Osteoblast (primary cell): Measurements from ENCODE around the gene ZMYM3. TPM values are rescaled to one million over a fixed set of nuclear protein-coding genes. Genes with fewer than 3 reads are reported as not detected.
A peak's percentile ranks its signal among the peaks of the same experiment; 100 is the strongest.

Source experiments
- DNase-seq: peaks from one replicate; pipeline ENCODE4 v3.0.0; 2011; ENCODE audit warnings: low spot score, mixed read lengths; ENCODE audit not compliant: insufficient read length; ENCODE audit errors: missing footprints
- H2AFZ ChIP-seq: 2 replicates; pipeline ENCODE4 v1.6.0; 2011; ENCODE audit warnings: mild to moderate bottlenecking, low read length
- H3K27ac ChIP-seq: 2 replicates; pipeline ENCODE4 v1.5.1; 2011; ENCODE audit warnings: mild to moderate bottlenecking, low read depth, low read length, moderate library complexity
- H3K27me3 ChIP-seq: 2 replicates; pipeline ENCODE4 v1.6.0; 2012; ENCODE audit warnings: mild to moderate bottlenecking, control low read depth, inconsistent platforms, low read length, moderate library complexity; ENCODE audit not compliant: insufficient read depth
- H3K36me3 ChIP-seq: 2 replicates; pipeline ENCODE4 v1.5.1; 2011; ENCODE audit warnings: mild to moderate bottlenecking, low read length, control low read depth, moderate library complexity; ENCODE audit not compliant: insufficient read depth
- H3K4me1 ChIP-seq: 2 replicates; pipeline ENCODE4 v1.5.1; 2011; ENCODE audit warnings: mild to moderate bottlenecking, low read length, control low read depth, moderate library complexity; ENCODE audit not compliant: insufficient read depth
- H3K4me2 ChIP-seq: 2 replicates; pipeline ENCODE4 v1.6.0; 2011; ENCODE audit warnings: mild to moderate bottlenecking, low read length; ENCODE audit not compliant: insufficient read depth
- H3K4me3 ChIP-seq: fragments of 200-600 bp; sonication (generic); 3 replicates; pipeline ENCODE4 v1.5.1; 2012; ENCODE audit warnings: mild to moderate bottlenecking, low read length, inconsistent platforms; ENCODE audit not compliant: insufficient read depth
- H3K79me2 ChIP-seq: 2 replicates; pipeline ENCODE4 v1.6.0; 2012; ENCODE audit warnings: mild to moderate bottlenecking, low read length, control low read depth, inconsistent platforms; ENCODE audit not compliant: insufficient read depth
- H3K9me3 ChIP-seq: 2 replicates; pipeline ENCODE4 v1.5.1; 2011; ENCODE audit warnings: low read depth, low read length, control low read depth
- H4K20me1 ChIP-seq: 2 replicates; pipeline ENCODE4 v1.6.0; 2012; ENCODE audit warnings: mild to moderate bottlenecking, low read length, control low read depth; ENCODE audit not compliant: insufficient read depth
- total RNA-seq: library from RNA; depleted of rRNA; stranded (reverse); fragments of >200 nt; gene quantifications from 2 replicates; pipeline ENCODE4 v1.2.3, GENCODE V29; 2012
- TF ChIP-seq, protein P1 (sequence below): IDR thresholded peaks from 2 replicates; pipeline ENCODE4 v1.5.1; 2011; ENCODE audit warnings: mild to moderate bottlenecking, low read depth, low read length, moderate library complexity; ENCODE audit errors: extremely low read depth

The ZMYM3 gene
- total RNA-seq, 1 donor, result 15.6 TPM

DNA sequence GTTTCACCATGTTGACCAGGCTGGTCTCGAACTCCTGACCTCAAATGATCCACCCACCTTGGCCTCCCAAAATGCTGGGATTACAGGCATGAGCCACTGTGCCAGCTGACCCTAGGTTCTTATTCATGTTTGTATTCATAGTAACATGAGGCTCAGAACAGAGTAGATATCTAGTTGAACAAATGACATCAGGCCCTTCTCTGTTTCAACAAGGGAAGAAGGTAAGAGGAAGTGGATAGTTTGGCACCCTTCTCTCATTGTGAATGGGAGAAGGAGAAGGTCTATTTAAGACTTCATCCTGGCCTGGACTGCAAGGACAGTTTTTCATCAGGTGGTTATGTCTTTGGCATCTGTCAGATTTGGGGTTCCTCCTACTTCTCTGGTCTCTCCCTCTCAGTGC is 17.1 kb downstream of the ZMYM3 start:
- Histone ChIP-seq H3K4me1 (no peaks in the 10 kb centered on the region), H3K36me3 (peaks cover 2% of the 10 kb centered on the region), H4K20me1 (no peaks in the 10 kb centered on the region), H3K27me3 (no peaks in the 10 kb centered on the region), H3K4me3 (no peak overlapping the region), H2AFZ (no peak overlapping the region), H3K79me2 (no peaks in the 10 kb centered on the region), H3K9me3 (no peaks in the 10 kb centered on the region), H3K27ac (no peak overlapping the region), H3K4me2 (no peak overlapping the region)
- TF ChIP-seq, protein P1, sequence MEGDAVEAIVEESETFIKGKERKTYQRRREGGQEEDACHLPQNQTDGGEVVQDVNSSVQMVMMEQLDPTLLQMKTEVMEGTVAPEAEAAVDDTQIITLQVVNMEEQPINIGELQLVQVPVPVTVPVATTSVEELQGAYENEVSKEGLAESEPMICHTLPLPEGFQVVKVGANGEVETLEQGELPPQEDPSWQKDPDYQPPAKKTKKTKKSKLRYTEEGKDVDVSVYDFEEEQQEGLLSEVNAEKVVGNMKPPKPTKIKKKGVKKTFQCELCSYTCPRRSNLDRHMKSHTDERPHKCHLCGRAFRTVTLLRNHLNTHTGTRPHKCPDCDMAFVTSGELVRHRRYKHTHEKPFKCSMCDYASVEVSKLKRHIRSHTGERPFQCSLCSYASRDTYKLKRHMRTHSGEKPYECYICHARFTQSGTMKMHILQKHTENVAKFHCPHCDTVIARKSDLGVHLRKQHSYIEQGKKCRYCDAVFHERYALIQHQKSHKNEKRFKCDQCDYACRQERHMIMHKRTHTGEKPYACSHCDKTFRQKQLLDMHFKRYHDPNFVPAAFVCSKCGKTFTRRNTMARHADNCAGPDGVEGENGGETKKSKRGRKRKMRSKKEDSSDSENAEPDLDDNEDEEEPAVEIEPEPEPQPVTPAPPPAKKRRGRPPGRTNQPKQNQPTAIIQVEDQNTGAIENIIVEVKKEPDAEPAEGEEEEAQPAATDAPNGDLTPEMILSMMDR, result no peak
- no peak for DNase-seq

DNA sequence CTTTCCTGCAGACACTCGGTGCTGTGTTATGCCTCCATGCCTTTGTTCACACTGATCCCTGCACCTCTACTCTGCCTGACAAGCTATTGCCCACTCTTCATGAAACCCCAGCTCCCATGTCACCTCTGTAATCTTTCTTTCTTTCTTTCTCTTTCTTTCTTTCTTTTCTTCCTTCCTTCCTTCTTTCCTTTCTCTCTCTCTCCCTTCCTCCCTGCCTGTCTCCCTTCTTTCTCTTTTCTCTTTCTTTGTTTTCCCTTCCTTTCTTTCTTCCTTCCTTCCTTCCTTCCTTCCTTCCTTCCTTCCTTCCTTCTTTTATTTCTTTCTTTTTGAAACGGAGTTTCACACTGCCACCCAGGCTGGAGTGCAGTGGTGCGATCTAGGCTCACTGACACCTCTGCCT is 18.5 kb downstream of the ZMYM3 start:
- Histone ChIP-seq H3K27ac (no peak overlapping the region), H3K4me3 (no peak overlapping the region), H3K4me1 (no peaks in the 10 kb centered on the region), H3K27me3 (no peaks in the 10 kb centered on the region), H3K79me2 (no peaks in the 10 kb centered on the region), H3K9me3 (no peaks in the 10 kb centered on the region), H2AFZ (no peak overlapping the region), H4K20me1 (no peaks in the 10 kb centered on the region), H3K36me3 (no peaks in the 10 kb centered on the region), H3K4me2 (no peak overlapping the region)
- DNase-seq, result no peak
- TF ChIP-seq, protein P1, result no peak

DNA sequence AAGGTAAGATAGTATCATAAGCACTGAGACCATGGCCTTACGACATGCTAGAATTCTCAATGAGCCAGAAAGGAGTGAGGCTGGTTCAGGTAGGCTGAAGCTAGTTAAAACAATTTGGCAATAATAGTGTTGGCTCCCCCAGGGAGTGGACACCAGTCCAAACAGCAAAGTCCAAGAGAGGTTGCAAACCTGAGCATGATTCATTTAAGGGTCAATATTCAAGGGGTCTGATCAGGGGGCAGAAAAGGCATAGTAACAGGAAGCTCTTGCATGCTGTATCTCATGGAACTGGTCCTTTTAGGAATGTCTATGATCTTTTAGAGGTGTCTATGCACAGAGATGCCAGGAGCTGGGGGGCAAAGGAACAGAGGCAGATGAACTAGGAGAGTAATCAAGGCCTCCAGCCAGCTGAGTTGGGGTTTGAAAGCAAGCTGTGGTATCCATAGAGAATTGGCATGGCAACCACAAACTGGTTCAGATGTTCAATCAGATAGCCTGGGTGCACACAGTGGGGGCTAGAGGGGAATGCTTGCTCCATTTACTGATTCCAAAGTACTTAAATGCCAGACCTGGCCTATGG is 25.8 kb downstream of the ZMYM3 start:
- TF ChIP-seq, protein P1, result no peak

DNA sequence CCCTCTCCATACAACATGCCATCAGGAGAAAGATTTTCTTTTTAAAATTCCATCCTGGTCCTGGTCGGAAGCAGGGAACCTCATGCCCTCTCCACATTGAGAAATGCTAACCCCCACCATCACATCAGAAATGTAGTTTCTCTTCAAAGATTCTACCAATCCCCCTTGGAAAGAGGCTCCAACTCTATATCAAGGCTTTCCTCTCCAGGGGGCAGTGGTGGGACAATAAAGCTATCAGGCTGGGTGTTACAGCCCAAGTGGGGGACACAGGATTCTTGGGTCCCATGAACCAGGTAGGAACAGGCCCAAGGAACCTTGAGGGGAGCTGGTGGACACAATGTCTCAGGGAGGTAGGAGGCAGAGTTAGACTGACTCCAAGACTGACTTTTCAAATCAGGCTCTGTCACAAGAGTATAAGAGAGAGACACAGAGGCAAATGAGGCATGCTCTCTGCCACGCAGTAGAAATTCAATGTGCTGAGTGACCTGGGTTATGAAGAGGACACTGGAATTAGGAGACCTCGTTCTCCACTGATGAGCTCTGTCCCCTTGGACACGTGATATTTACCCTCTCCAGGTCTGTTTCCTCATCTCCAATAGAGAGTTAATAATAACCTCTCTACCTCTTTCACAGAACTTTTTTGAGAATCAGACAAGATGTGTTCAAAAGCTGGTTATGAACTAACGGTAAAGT is 26.4 kb downstream of the ZMYM3 start:
- Histone ChIP-seq H3K36me3 (no peaks in the 10 kb centered on the region), H3K27ac (no peak overlapping the region)
- TF ChIP-seq, protein P1, result no peak

More for the DNA sequence above, 25.8 kb downstream of the ZMYM3 start:
- Histone ChIP-seq H3K4me3 (no peak overlapping the region), H3K36me3 (no peaks in the 10 kb centered on the region), H3K4me2 (no peak overlapping the region), H3K27me3 (peaks cover 3% of the 10 kb centered on the region), H3K79me2 (no peaks in the 10 kb centered on the region), H4K20me1 (no peaks in the 10 kb centered on the region), H2AFZ (no peak overlapping the region), H3K4me1 (no peaks in the 10 kb centered on the region), H3K27ac (no peak overlapping the region), H3K9me3 (no peaks in the 10 kb centered on the region)
- DNase-seq, result peak; percentile 78

More for the DNA sequence above, 26.4 kb downstream of the ZMYM3 start:
- H3K4me2 ChIP-seq, result no peak overlapping the region
- no peaks in the 10 kb centered on the region for H3K4me1 ChIP-seq
- DNase-seq, result peak; percentile 19
- H3K27me3 ChIP-seq, result peaks cover 3% of the 10 kb centered on the region
- H3K79me2 ChIP-seq, result no peaks in the 10 kb centered on the region
- H3K9me3 ChIP-seq, result no peaks in the 10 kb centered on the region
- no peaks in the 10 kb centered on the region for H4K20me1 ChIP-seq
- H2AFZ ChIP-seq, result no peak overlapping the region
- no peak overlapping the region for H3K4me3 ChIP-seq
